K562 (cell line): Measurements from ENCODE around the gene TNPO2. TPM values are rescaled to one million over a fixed set of nuclear protein-coding genes. Genes with fewer than 3 reads are reported as not detected.

Source experiments
- FOXK1 ChIP-seq: sonication (generic); formaldehyde crosslinking; IDR thresholded peaks from 2 replicates; pipeline ENCODE4 v1.8.0; 2022; ENCODE audit warnings: missing genetic modification reagents, mild to moderate bottlenecking, borderline replicate concordance
- NUFIP1 ChIP-seq: fragments of 450-650 bp; IDR thresholded peaks from 2 replicates; pipeline ENCODE4 v1.6.1; 2018; ENCODE audit not compliant: partially characterized antibody
- PURB ChIP-seq: sonication (generic); formaldehyde crosslinking; IDR thresholded peaks from 2 replicates; pipeline ENCODE4 v1.9.0; 2021; ENCODE audit warnings: low read depth, mild to moderate bottlenecking, missing genetic modification reagents
- SETDB1 ChIP-seq: IDR thresholded peaks from one replicate; pipeline ENCODE4 v1.6.1; 2012; ENCODE audit warnings: low read length, control low read depth, inconsistent platforms
- SNRNP70 ChIP-seq: fragments of 200-400 bp; formaldehyde crosslinking; optimal IDR thresholded peaks from 2 replicates; pipeline ENCODE3; 2017; ENCODE audit warnings: low read depth, low read length
- SP2 ChIP-seq: IDR thresholded peaks from 2 replicates; pipeline ENCODE4 v1.6.1; 2011; ENCODE audit warnings: mild to moderate bottlenecking, low read depth, low read length, moderate library complexity; ENCODE audit not compliant: poor library complexity, severe bottlenecking; ENCODE audit errors: extremely low read depth
- ZNF311 ChIP-seq: fragments of 250-450 bp; sonication (Bioruptor Pico); IDR thresholded peaks from 2 replicates; pipeline ENCODE4 v1.4.0; 2020; ENCODE audit warnings: mild to moderate bottlenecking, moderate library complexity
- ZNF551 ChIP-seq: fragments of 250-450 bp; sonication (Bioruptor Pico); IDR thresholded peaks from 2 replicates; pipeline ENCODE4 v1.5.0; 2021; ENCODE audit warnings: mild to moderate bottlenecking, moderate library complexity
- ZNF57 ChIP-seq: fragments of 450-650 bp; formaldehyde crosslinking; IDR thresholded peaks from 2 replicates; pipeline ENCODE4 v1.4.0; 2020; ENCODE audit warnings: mild to moderate bottlenecking, moderate library complexity
- ZNF696 ChIP-seq: fragments of 250-450 bp; sonication (Bioruptor Pico); conservative IDR thresholded peaks from 2 replicates; pipeline ENCODE4 v1.4.0; 2020; ENCODE audit warnings: mild to moderate bottlenecking, moderate library complexity
- polyA plus RNA-seq, 8 experiments: library from polyadenylated mRNA; depleted of rRNA in 4 of 8; stranded (reverse) in 5 of 8; unstranded in 3 of 8; fragments of >200 nt; fragmentation: Nextera tagmentation in 2 of 8; fragmentation: Illumina TruSeq in 1 of 8; extraction: Ambion mirVana in 2 of 8; extraction: Trizol in 1 of 8; gene quantifications; 2 replicates each; pipeline versions ENCODE4 v1.2.1 to v1.2.3, GENCODE V29; 2011 to 2014; ENCODE audit warnings: inconsistent platforms in 1 of 8, missing spikeins in 1 of 8
- total RNA-seq, 7 experiments: library from RNA; depleted of rRNA in 6 of 7; stranded (reverse); fragments of >200 nt in 6 of 7; fragmentation: Illumina TruSeq in 2 of 7; extraction: Trizol in 2 of 7; gene quantifications; 2 replicates each; pipeline versions ENCODE4 v1.2.1 to v1.2.3, GENCODE V29; 2011 to 2021; ENCODE audit warnings: low replicate concordance in 1 of 7
- TF ChIP-seq, protein P1 (sequence below): fragments of 200-600 bp; sonication (generic); IDR thresholded peaks from one replicate; pipeline ENCODE4 v1.6.1; 2012; ENCODE audit warnings: mild to moderate bottlenecking, low read depth, low read length, inconsistent platforms
- TF ChIP-seq, protein P2 (sequence below): sonication (generic); formaldehyde crosslinking; IDR thresholded peaks from 2 replicates; pipeline ENCODE4 v1.8.0; 2022; ENCODE audit warnings: mild to moderate bottlenecking, missing genetic modification reagents

TNPO2 gene
- total and polyA plus RNA-seq, 9 of the 15 experiments (the other 6 are each of a cell fraction or from before 2014, with no cell fraction given) = 6.0 to 126 (median 53.8) TPM

DNA sequence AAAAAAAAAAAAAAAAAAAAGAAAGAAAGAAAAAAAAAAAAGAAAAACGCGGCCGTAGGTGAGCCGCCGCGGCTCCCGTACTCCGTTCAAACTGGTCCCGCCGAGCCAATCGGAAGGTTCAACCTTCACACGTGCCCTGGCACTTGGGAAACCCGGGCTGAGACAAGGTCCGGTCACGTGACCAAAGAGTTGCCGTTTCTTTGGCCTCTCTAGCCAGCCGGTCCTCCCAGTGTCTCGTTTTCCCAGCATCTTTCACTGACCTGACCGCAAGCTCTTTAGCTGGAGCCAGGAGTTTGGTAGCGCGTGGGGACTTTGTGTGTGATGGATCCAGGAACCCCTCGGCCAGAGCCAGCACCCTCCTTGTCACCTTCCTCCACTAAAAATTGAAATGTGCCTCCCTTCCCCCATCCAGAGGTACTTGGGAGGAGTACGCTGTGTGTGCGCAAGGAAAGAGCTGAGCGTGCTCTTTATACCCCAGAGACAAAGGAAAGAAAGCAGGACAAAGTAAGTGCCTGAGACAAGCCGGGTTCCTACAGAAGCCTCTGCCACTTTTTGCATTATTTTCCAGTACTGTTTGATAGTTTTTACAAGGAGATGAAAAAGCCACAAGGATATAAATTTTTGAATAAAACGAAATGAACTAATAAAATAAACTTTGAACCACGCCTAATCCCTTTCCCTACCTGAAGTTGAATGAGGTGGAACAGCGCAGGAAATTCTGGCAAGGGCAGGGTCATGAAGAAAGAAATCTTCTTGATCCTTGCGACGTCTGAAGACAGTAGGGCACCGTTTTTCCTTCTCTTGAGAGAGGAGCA is 959 bp downstream of the TNPO2 start (continued):
- TF ChIP-seq, protein P1, sequence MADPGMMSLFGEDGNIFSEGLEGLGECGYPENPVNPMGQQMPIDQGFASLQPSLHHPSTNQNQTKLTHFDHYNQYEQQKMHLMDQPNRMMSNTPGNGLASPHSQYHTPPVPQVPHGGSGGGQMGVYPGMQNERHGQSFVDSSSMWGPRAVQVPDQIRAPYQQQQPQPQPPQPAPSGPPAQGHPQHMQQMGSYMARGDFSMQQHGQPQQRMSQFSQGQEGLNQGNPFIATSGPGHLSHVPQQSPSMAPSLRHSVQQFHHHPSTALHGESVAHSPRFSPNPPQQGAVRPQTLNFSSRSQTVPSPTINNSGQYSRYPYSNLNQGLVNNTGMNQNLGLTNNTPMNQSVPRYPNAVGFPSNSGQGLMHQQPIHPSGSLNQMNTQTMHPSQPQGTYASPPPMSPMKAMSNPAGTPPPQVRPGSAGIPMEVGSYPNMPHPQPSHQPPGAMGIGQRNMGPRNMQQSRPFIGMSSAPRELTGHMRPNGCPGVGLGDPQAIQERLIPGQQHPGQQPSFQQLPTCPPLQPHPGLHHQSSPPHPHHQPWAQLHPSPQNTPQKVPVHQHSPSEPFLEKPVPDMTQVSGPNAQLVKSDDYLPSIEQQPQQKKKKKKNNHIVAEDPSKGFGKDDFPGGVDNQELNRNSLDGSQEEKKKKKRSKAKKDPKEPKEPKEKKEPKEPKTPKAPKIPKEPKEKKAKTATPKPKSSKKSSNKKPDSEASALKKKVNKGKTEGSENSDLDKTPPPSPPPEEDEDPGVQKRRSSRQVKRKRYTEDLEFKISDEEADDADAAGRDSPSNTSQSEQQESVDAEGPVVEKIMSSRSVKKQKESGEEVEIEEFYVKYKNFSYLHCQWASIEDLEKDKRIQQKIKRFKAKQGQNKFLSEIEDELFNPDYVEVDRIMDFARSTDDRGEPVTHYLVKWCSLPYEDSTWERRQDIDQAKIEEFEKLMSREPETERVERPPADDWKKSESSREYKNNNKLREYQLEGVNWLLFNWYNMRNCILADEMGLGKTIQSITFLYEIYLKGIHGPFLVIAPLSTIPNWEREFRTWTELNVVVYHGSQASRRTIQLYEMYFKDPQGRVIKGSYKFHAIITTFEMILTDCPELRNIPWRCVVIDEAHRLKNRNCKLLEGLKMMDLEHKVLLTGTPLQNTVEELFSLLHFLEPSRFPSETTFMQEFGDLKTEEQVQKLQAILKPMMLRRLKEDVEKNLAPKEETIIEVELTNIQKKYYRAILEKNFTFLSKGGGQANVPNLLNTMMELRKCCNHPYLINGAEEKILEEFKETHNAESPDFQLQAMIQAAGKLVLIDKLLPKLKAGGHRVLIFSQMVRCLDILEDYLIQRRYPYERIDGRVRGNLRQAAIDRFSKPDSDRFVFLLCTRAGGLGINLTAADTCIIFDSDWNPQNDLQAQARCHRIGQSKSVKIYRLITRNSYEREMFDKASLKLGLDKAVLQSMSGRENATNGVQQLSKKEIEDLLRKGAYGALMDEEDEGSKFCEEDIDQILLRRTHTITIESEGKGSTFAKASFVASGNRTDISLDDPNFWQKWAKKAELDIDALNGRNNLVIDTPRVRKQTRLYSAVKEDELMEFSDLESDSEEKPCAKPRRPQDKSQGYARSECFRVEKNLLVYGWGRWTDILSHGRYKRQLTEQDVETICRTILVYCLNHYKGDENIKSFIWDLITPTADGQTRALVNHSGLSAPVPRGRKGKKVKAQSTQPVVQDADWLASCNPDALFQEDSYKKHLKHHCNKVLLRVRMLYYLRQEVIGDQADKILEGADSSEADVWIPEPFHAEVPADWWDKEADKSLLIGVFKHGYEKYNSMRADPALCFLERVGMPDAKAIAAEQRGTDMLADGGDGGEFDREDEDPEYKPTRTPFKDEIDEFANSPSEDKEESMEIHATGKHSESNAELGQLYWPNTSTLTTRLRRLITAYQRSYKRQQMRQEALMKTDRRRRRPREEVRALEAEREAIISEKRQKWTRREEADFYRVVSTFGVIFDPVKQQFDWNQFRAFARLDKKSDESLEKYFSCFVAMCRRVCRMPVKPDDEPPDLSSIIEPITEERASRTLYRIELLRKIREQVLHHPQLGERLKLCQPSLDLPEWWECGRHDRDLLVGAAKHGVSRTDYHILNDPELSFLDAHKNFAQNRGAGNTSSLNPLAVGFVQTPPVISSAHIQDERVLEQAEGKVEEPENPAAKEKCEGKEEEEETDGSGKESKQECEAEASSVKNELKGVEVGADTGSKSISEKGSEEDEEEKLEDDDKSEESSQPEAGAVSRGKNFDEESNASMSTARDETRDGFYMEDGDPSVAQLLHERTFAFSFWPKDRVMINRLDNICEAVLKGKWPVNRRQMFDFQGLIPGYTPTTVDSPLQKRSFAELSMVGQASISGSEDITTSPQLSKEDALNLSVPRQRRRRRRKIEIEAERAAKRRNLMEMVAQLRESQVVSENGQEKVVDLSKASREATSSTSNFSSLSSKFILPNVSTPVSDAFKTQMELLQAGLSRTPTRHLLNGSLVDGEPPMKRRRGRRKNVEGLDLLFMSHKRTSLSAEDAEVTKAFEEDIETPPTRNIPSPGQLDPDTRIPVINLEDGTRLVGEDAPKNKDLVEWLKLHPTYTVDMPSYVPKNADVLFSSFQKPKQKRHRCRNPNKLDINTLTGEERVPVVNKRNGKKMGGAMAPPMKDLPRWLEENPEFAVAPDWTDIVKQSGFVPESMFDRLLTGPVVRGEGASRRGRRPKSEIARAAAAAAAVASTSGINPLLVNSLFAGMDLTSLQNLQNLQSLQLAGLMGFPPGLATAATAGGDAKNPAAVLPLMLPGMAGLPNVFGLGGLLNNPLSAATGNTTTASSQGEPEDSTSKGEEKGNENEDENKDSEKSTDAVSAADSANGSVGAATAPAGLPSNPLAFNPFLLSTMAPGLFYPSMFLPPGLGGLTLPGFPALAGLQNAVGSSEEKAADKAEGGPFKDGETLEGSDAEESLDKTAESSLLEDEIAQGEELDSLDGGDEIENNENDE = no peak
- TF ChIP-seq FOXK1 (CRISPR knock-in tag) (no peak), PURB (no peak), ZNF57 (CRISPR knock-in tag) (no peak), SNRNP70 (no peak), NUFIP1 (no peak), SP2 (peak; percentile 94), SETDB1 (no peak), ZNF311 (CRISPR knock-in tag) (no peak), ZNF551 (CRISPR knock-in tag) (no peak), ZNF696 (no peak)
- TF ChIP-seq, protein P2, sequence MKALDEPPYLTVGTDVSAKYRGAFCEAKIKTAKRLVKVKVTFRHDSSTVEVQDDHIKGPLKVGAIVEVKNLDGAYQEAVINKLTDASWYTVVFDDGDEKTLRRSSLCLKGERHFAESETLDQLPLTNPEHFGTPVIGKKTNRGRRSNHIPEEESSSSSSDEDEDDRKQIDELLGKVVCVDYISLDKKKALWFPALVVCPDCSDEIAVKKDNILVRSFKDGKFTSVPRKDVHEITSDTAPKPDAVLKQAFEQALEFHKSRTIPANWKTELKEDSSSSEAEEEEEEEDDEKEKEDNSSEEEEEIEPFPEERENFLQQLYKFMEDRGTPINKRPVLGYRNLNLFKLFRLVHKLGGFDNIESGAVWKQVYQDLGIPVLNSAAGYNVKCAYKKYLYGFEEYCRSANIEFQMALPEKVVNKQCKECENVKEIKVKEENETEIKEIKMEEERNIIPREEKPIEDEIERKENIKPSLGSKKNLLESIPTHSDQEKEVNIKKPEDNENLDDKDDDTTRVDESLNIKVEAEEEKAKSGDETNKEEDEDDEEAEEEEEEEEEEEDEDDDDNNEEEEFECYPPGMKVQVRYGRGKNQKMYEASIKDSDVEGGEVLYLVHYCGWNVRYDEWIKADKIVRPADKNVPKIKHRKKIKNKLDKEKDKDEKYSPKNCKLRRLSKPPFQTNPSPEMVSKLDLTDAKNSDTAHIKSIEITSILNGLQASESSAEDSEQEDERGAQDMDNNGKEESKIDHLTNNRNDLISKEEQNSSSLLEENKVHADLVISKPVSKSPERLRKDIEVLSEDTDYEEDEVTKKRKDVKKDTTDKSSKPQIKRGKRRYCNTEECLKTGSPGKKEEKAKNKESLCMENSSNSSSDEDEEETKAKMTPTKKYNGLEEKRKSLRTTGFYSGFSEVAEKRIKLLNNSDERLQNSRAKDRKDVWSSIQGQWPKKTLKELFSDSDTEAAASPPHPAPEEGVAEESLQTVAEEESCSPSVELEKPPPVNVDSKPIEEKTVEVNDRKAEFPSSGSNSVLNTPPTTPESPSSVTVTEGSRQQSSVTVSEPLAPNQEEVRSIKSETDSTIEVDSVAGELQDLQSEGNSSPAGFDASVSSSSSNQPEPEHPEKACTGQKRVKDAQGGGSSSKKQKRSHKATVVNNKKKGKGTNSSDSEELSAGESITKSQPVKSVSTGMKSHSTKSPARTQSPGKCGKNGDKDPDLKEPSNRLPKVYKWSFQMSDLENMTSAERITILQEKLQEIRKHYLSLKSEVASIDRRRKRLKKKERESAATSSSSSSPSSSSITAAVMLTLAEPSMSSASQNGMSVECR (CRISPR knock-in tag) = no peak; the same call in 1 of the 2 replicates
